Smooth muscle cell of the brain vasculature (primary cell): ENCODE results near the gene ZNF226.
"Not testable (repeated sequence)": the region's sequence is repeated elsewhere in the genome, so short reads cannot be mapped to it uniquely, and the experiment has no call there.

Source experiments
- DNase-seq: peaks from one replicate; pipeline ENCODE4 v3.0.0-alpha.2; 2012; ENCODE audit warnings: low read depth, low spot score

Gene ZNF226

DNA sequence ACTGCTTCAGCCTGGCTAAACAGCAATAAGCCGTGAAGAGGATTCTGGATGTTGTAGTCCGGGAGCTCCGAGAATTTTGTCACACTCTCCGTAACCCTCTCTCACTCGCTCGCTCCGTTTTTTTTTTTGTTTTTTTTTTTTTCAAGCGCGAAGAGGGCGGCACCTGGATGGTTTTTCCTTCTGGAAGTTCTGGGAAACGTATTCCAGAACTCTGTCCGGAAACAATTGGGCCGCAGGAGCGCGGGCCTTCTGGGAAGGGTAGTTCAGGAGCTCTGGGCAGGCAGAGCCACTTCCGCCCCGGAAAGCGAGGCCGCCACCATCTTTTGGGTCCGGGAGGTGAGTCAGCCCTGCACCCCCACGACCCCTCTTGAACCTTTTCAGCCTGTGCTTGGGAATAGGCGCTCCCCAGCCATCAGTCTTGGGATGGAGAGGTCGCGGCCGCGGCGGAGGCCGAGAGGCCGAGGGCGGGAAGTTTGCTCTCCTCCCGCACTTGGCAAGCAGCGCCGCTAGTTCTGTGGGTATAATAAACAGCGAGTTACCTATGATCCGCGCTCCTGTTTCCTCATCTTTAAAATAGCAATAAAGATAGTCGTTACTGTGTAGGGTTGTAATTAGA is 47.5 kb downstream of the ZNF226 start, which contains the start of gene ZNF227:
ZNF227 (plus strand) TSS at position 283 of the 616 bp plus-strand sequence. CDS start 5,261 bp downstream, outside the sequence.
- DNase-seq: peak; percentile 87

DNA sequence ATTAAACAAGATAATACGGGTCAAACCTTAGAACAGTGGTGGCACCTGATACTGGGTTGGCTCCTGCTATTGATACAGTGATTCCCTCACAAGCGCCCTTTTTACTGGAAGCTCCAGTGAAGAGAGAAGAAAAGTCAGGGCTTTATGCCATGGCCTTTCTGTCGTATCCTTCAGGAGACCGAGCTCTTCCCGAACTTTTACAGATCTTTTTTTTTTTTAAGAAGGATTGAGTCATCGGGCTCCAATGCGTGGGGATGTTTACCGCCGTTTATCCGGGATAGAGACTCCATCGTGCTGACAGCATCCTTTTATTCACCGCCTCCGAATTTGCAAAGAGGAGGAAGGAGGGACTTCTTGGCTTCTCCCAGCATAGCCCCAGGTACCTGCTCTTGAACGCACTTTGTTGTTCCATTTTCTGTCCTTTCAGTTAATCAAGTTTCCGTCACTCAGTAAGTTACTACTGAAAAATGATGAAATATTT is 48.0 kb downstream of the ZNF226 start:
- DNase-seq: peak; percentile 3

DNA sequence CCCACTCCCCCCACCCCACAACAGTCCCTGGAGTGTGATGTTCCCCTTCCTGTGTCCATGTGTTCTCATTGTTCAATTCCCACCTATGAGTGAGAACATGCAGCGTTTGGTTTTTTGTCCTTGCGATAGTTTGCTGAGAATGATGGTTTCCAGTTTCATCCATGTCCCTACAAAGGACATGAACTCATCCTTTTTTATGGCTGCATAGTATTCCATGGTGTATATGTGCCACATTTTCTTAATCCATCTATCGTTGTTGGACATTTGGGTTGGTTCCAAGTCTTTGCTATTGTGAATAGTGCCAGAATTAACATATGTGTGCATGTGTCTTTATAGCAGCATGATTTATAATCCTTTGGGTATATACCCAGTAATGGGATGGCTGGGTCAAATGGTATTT is 55.0 kb downstream of the ZNF226 start:
- DNase-seq: not testable (repeated sequence)

DNA sequence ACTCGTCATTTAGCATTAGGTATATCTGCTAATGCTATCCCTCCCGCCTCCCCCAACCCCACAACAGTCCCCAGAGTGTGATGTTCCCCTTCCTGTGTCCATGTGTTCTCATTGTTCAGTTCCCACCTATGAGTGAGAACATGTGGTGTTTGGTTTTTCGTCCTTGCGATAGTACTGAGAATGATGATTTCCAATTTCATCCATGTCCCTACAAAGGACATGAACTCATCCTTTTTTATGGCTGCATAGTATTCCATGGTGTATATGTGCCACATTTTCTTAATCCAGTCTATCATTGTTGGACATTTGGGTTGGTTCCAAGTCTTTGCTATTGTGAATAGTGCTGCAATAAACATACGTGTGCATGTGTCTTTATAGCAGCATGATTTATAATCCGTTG is 55.9 kb downstream of the ZNF226 start:
- not testable (repeated sequence) for DNase-seq

DNA sequence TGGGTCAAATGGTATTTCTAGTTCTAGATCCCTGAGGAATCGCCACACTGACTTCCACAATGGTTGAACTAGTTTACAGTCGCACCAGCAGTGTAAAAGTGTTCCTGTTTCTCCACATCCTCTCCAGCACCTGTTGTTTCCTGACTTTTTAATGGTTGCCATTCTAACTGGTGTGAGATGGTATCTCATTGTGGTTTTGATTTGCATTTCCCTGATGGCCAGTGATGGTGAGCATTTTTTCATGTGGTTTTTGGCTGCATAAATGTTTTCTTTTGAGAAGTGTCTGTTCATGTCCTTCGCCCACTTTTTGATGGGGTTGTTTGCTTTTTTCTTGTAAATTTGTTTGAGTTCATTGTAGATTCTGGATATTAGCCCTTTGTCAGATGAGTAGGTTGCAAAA is 56.4 kb downstream of the ZNF226 start:
- DNase-seq: not testable (repeated sequence)
